ENCODE data around the gene TMEM63C.

DNA sequence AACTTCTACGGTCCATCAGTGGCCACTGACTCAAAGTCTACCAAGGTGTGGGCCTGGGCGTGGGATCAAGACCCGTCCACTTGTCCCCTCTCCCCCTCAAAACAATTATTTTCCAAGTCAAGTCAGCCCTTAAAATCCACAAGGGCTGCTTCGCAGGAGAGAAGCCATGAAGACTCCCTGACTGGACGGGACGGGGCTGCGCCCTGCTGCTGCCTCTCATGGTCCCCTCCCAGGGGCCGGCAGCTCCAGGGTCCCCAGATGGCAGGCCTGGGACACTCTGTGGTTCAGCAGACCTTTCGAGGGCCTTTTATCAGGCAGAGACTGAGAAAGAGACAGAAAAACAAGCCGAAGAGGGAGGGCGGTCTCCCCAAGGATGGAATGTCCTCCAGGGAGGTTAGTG lies 78.6 kb downstream of the TMEM63C start:
- TF ChIP-seq, protein P1, sequence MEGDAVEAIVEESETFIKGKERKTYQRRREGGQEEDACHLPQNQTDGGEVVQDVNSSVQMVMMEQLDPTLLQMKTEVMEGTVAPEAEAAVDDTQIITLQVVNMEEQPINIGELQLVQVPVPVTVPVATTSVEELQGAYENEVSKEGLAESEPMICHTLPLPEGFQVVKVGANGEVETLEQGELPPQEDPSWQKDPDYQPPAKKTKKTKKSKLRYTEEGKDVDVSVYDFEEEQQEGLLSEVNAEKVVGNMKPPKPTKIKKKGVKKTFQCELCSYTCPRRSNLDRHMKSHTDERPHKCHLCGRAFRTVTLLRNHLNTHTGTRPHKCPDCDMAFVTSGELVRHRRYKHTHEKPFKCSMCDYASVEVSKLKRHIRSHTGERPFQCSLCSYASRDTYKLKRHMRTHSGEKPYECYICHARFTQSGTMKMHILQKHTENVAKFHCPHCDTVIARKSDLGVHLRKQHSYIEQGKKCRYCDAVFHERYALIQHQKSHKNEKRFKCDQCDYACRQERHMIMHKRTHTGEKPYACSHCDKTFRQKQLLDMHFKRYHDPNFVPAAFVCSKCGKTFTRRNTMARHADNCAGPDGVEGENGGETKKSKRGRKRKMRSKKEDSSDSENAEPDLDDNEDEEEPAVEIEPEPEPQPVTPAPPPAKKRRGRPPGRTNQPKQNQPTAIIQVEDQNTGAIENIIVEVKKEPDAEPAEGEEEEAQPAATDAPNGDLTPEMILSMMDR (IDR thresholded peaks at IDR 0.05) = no peak
- TF ChIP-seq EP300 (IDR thresholded peaks at IDR 0.05; ENCODE audit: low read depth) (no peak), POLR2AphosphoS5 (IDR thresholded peaks at IDR 0.05) (no peak)
